Esophagus muscularis mucosa (tissue), 4 donors: ENCODE data around the gene IP6K2. TPM values are rescaled to one million over a fixed set of nuclear protein-coding genes. Genes with fewer than 3 reads are reported as not detected.

ENCODE experiments used
- DNase-seq: peaks from one replicate; pipeline ENCODE4 v3.0.0-alpha.2; 2017; ENCODE audit errors: extremely low spot score
- H3K27ac ChIP-seq, 4 donors: fragments of 200-600 bp; sonication (generic); replicated peaks in 1 of 4; 1 replicate in 3 of 4; 2 replicates in 1 of 4; pipeline ENCODE4 v1.5.1; 2016 to 2019; ENCODE audit warnings: mild to moderate bottlenecking in 1 of 4
- H3K27me3 ChIP-seq, 4 donors: fragments of 200-600 bp; sonication (generic); one replicate each; pipeline versions ENCODE4 v1.5.1 to v1.6.0; 2016 to 2019
- H3K36me3 ChIP-seq, 4 donors: fragments of 200-600 bp; sonication (generic); one replicate each; pipeline ENCODE4 v1.5.1; 2016 to 2019
- H3K4me1 ChIP-seq, 4 donors: fragments of 200-600 bp; sonication (generic); one replicate each; pipeline ENCODE4 v1.5.1; 2016 to 2019
- H3K4me3 ChIP-seq, 4 donors: fragments of 200-600 bp; sonication (generic); 1 replicate in 2 of 4; 2 replicates in 2 of 4; pipeline ENCODE4 v1.5.1; 2016 to 2019; ENCODE audit warnings: mild to moderate bottlenecking in 4 of 4, moderate library complexity in 1 of 4
- H3K9me3 ChIP-seq, 4 donors: fragments of 200-600 bp; sonication (generic); 1 replicate in 3 of 4; 2 replicates in 1 of 4; pipeline ENCODE4 v1.5.1; 2016 to 2019
- EP300 ChIP-seq: sonication (generic); formaldehyde crosslinking; IDR thresholded peaks from one replicate; pipeline ENCODE4 v1.6.1; 2017; ENCODE audit warnings: antibody characterized with exemption
- POLR2A ChIP-seq: fragments of 450-650 bp; IDR thresholded peaks from one replicate; pipeline ENCODE4 v1.6.1; 2017; ENCODE audit warnings: antibody characterized with exemption, moderate library complexity, mild to moderate bottlenecking, low read depth
- POLR2AphosphoS5 ChIP-seq, 2 donors: sonication (generic); formaldehyde crosslinking; IDR thresholded peaks; one replicate each; pipeline ENCODE4 v1.6.1; 2017; ENCODE audit warnings: antibody characterized with exemption in 2 of 2
- WGBS: methylation state at CpG from one replicate; pipeline ENCODE4 v1.1.5; 2018; 5-methylcytosine and 5-hydroxymethylcytosine counted together
- intact Hi-C: fragments of 100-400 bp; cut with DNase I; formaldehyde crosslinking; loops from one replicate; pipeline ENCODE4 v1.15.1; 2023
- total RNA-seq, 4 donors: library from RNA; depleted of rRNA; stranded (reverse); fragments of >200 nt; gene quantifications; one replicate each; pipeline versions ENCODE4 v1.1.0 to v1.2.1, GENCODE V29; 2016
- TF ChIP-seq, protein P1 (sequence below), 3 experiments: fragments of 200-600 bp in 2 of 3; fragments of 450-650 bp in 1 of 3; sonication (generic) in 2 of 3; IDR thresholded peaks; one replicate each; pipeline ENCODE4 v1.5.1; 2017 to 2019; ENCODE audit warnings: antibody characterized with exemption in 3 of 3, mild to moderate bottlenecking in 2 of 3, moderate library complexity in 1 of 3

Gene IP6K2
- total RNA-seq, 4 donors from 2014 or later: 31.0 to 57.5 (median 41.2) TPM

DNA sequence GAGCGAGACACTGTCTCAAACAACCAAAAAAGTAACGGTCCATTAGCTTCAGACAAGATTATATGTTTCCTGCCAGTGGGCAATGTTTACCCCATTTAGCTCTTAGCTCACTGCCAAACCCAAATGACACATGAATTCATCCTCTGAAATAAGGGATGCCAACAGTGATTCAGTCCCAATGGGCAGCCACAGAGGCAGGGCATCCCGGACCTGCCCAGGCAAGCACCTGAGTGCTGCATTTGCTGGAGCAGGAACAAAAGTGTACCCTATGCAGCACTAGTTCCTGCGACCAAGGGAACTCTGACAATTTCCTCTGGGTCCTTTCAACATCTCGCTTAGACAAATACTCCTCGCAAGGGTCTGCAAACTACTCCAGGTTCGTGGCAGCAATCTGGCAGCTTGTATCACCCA lies 8.0 kb downstream of the IP6K2 start:
- H3K27ac ChIP-seq: peak overlapping the region; percentile 2 to 19 (median 6)
- DNase-seq: no peak

DNA sequence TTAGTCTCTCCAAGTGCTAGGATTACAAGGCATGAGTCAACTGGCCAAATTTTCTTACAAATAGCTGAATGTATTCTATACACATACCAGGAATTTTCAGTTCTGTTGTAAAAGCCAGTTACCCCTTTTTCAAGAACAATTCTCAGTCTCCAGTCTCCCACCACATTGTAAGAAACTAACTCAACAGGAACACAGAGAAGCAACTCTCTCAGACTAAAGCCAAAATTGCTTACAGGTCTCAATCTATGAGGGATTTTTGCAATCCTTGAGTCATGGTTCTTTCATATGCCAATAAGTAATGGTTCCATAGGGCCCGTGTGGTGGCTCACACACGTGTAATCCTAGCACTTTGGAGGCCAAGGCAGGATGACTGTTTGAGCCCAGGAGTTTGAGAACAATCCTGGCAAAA lies 8.5 kb downstream of the IP6K2 start:
- Histone ChIP-seq H3K27ac (peak overlapping the region in 3 of 4 donors; percentile 2 to 19 (median 4)), H3K9me3 (no peaks in the 10 kb centered on the region), H3K27me3 (no peaks in the 10 kb centered on the region), H3K4me1 (peaks cover 33 to 76% (median 64%) of the 10 kb centered on the region in 4 donors), H3K4me3 (no peak overlapping the region), H3K36me3 (peaks cover 0 to 73% (median 29%) of the 10 kb centered on the region in 4 donors)
- DNase-seq: no peak
- 36% methylated on average over 2 of the region's 2 CpGs for WGBS
- TF ChIP-seq, protein P1, sequence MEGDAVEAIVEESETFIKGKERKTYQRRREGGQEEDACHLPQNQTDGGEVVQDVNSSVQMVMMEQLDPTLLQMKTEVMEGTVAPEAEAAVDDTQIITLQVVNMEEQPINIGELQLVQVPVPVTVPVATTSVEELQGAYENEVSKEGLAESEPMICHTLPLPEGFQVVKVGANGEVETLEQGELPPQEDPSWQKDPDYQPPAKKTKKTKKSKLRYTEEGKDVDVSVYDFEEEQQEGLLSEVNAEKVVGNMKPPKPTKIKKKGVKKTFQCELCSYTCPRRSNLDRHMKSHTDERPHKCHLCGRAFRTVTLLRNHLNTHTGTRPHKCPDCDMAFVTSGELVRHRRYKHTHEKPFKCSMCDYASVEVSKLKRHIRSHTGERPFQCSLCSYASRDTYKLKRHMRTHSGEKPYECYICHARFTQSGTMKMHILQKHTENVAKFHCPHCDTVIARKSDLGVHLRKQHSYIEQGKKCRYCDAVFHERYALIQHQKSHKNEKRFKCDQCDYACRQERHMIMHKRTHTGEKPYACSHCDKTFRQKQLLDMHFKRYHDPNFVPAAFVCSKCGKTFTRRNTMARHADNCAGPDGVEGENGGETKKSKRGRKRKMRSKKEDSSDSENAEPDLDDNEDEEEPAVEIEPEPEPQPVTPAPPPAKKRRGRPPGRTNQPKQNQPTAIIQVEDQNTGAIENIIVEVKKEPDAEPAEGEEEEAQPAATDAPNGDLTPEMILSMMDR (IDR thresholded peaks at IDR 0.05): no peak
- TF ChIP-seq EP300 (no peak), POLR2A (no peak), POLR2AphosphoS5 (IDR thresholded peaks at IDR 0.05) (no peak)
- intact Hi-C loops: no loop called here

More for the DNA sequence above, 8.0 kb downstream of the IP6K2 start:
- Histone ChIP-seq H3K4me1 (peaks cover 29 to 76% (median 64%) of the 10 kb centered on the region in 4 donors), H3K36me3 (peaks cover 0 to 79% (median 30%) of the 10 kb centered on the region in 4 donors), H3K9me3 (no peaks in the 10 kb centered on the region), H3K27me3 (no peaks in the 10 kb centered on the region), H3K4me3 (no peak overlapping the region)
- TF ChIP-seq, protein P1 (IDR thresholded peaks at IDR 0.05): no peak
- TF ChIP-seq POLR2A (no peak), EP300 (no peak), POLR2AphosphoS5 (IDR thresholded peaks at IDR 0.05) (no peak)
- 67% methylated on average over 5 of the region's 7 CpGs for WGBS
- intact Hi-C loops: no loop called here

DNA sequence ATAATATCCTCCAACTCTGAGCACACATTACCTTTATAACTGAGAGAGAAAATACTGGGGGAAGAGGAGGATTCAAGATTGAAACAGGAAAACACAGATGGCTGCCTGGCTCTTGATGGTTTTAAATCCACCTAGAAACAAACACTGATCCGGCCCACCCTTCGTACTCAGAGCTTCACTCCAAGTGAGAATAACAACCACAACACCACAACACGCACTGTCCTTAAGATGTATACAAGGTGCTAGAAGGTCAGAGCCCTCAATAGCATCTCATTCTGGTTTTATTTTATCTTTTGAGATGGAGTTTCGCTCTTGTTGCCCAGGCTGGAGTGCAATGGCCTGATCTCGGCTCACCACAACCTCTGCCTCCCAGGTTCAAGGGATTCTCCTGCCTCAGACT lies 9.9 kb downstream of the IP6K2 start:
- intact Hi-C loops: no loop called here
- no peak for TF ChIP-seq EP300
- no peak for TF ChIP-seq POLR2AphosphoS5 (IDR thresholded peaks at IDR 0.05)
- TF ChIP-seq POLR2A: no peak
- Histone ChIP-seq H3K36me3 (peaks cover 0 to 61% (median 27%) of the 10 kb centered on the region in 4 donors), H3K4me3 (no peak overlapping the region), H3K27ac (no peak overlapping the region), H3K4me1 (peaks cover 28 to 72% (median 59%) of the 10 kb centered on the region in 4 donors), H3K9me3 (no peaks in the 10 kb centered on the region), H3K27me3 (no peaks in the 10 kb centered on the region)
- no peak for DNase-seq
- 83% methylated on average over 5 of the region's 5 CpGs for WGBS

DNA sequence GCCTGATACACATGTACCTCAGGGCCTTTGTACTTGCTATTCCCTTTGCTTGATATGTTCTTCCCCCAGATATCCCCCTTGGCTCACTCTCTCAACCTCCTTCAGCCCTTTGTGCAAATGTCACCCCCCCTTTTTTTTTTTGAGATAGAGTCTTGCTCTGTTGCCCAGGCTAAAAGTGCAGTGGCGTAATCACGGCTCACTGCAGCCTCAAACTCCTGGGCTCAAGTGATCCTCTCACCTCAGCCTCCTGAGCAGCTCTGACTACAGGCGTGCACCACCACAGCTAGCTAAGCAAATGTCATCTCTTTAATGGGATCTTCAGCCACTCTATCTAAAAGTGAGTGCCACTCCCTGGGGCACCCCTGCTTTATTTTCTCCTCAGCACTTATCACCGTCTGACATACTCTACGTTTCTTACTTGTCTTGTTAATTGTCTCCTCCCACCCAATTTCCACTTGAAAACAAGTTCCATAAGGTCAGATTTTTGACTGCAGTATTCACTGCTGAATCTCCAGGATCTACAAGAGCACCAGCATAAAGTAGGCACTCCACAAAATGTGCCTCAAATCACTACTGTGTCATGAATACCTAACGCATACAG lies 14.6 kb downstream of the IP6K2 start:
- Histone ChIP-seq H3K4me1 (peaks cover 12 to 44% (median 30%) of the 10 kb centered on the region in 4 donors), H3K36me3 (peaks cover 6 to 46% (median 35%) of the 10 kb centered on the region in 4 donors), H3K27me3 (no peaks in the 10 kb centered on the region), H3K9me3 (no peaks in the 10 kb centered on the region), H3K27ac (no peak overlapping the region), H3K4me3 (no peak overlapping the region)
- TF ChIP-seq, protein P1 (IDR thresholded peaks at IDR 0.05): no peak
- TF ChIP-seq POLR2AphosphoS5 (IDR thresholded peaks at IDR 0.05): no peak
- TF ChIP-seq POLR2A: no peak
- TF ChIP-seq EP300: no peak
- 85% methylated on average over 6 of the region's 6 CpGs for WGBS
- intact Hi-C loops: no loop called here
- no peak for DNase-seq

- WGBS: 88% methylated on average over 9 of the region's 11 CpGs
- H3K36me3 ChIP-seq: peaks cover 6 to 42% (median 27%) of the 10 kb centered on the region in 4 donors
- H3K27ac ChIP-seq: no peak overlapping the region
- TF ChIP-seq EP300: no peak
- no peak for TF ChIP-seq POLR2AphosphoS5 (IDR thresholded peaks at IDR 0.05)
- TF ChIP-seq, protein P1 (IDR thresholded peaks at IDR 0.05): no peak
- TF ChIP-seq POLR2A: no peak
- DNase-seq: no peak
- intact Hi-C loops: no loop called here
- no peaks in the 10 kb centered on the region for H3K9me3 ChIP-seq
- no peak overlapping the region for H3K4me3 ChIP-seq
- peaks cover 20 to 43% (median 34%) of the 10 kb centered on the region in 4 donors for H3K4me1 ChIP-seq
- no peaks in the 10 kb centered on the region for H3K27me3 ChIP-seq
Observed at GRCh38 chr3:48700731-48701405, 16.2 kb downstream of the IP6K2 start.
